Keratinocyte (primary cell): Measurements from ENCODE around the gene ADGRB3.

Experiments used
- EZH2 ChIP-seq: IDR thresholded peaks from one replicate; pipeline ENCODE4 v1.6.1; 2012; ENCODE audit warnings: inconsistent platforms, mild to moderate bottlenecking, low read length, moderate library complexity
- TF ChIP-seq, protein P1 (sequence below), 3 experiments: IDR thresholded peaks in 1 of 3; conservative IDR thresholded peaks in 1 of 3; optimal IDR thresholded peaks in 1 of 3; 2 replicates in 2 of 3; 3 replicates in 1 of 3; pipeline versions ENCODE3 to v1.5.1; 2011; ENCODE audit warnings: low read length in 3 of 3, mild to moderate bottlenecking in 3 of 3, moderate library complexity in 2 of 3, control low read depth in 1 of 3, inconsistent platforms in 1 of 3; ENCODE audit not compliant: insufficient read depth in 2 of 3; ENCODE audit errors: extremely low read depth in 1 of 3

DNA sequence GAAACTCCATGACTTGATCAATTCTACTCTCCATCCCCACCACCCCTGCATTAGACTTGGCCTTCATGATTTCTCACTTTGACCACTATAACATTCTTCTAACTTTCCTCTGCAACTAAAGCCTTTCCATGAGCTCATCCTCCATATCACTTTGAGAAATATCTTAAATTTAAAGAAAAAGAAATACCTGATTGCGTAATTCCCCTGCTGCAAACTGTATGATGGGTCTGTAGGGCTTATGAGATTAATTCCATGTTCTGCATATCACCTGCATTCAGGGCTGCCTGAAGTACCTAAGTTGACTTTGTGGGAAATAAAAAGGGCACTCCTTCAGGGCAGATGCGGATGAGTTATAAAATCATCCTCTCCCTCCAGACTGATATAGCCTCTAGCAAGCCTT is 611.9 kb downstream of the ADGRB3 start:
- TF ChIP-seq, protein P1, sequence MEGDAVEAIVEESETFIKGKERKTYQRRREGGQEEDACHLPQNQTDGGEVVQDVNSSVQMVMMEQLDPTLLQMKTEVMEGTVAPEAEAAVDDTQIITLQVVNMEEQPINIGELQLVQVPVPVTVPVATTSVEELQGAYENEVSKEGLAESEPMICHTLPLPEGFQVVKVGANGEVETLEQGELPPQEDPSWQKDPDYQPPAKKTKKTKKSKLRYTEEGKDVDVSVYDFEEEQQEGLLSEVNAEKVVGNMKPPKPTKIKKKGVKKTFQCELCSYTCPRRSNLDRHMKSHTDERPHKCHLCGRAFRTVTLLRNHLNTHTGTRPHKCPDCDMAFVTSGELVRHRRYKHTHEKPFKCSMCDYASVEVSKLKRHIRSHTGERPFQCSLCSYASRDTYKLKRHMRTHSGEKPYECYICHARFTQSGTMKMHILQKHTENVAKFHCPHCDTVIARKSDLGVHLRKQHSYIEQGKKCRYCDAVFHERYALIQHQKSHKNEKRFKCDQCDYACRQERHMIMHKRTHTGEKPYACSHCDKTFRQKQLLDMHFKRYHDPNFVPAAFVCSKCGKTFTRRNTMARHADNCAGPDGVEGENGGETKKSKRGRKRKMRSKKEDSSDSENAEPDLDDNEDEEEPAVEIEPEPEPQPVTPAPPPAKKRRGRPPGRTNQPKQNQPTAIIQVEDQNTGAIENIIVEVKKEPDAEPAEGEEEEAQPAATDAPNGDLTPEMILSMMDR (optimal IDR thresholded peaks at IDR 0.05 in 1 of 3, IDR thresholded peaks at IDR 0.05 in 1 of 3, conservative IDR thresholded peaks at IDR 0.05 in 1 of 3; ENCODE audit: extremely low read depth in 1 of 3, insufficient read depth in 2 of 3, low read length in 3 of 3): no peak
- no peak for TF ChIP-seq EZH2
